HG03460 (cell line): Measurements from ENCODE around the gene WBP2.
"Not testable (repeated sequence)": the region's sequence is repeated elsewhere in the genome, so short reads cannot be mapped to it uniquely, and the experiment has no call there.

ENCODE experiments used
- ATAC-seq: cut with Tn5 transposase; IDR thresholded peaks from one replicate; pipeline ENCODE4 v1.9.1; 2021; ENCODE audit not compliant: unreplicated experiment

WBP2 gene

GRCh38 chr17:75868730-75869281, 13.7 kb upstream of the WBP2 start:
- not testable (repeated sequence) for ATAC-seq

- ATAC-seq, result not testable (repeated sequence)
Measured at GRCh38 chr17:75865404-75866188, 10.5 kb upstream of the WBP2 start.

GRCh38 chr17:75864887-75865286, 9.8 kb upstream of the WBP2 start:
- ATAC-seq, result peak; percentile 20

GRCh38 chr17:75864448-75864871, 9.3 kb upstream of the WBP2 start:
- peak; percentile 85 for ATAC-seq

- ATAC-seq, result no peak
Measured at GRCh38 chr17:75861927-75862317, 6.8 kb upstream of the WBP2 start.

GRCh38 chr17:75859358-75859757, 4.2 kb upstream of the WBP2 start:
- not testable (repeated sequence) for ATAC-seq

- peak; percentile 35 for ATAC-seq
Measured at GRCh38 chr17:75856062-75856756, 1.1 kb upstream of the WBP2 start.

GRCh38 chr17:75854881-75855309, 240 bp downstream of the WBP2 start:
- no peak for ATAC-seq

GRCh38 chr17:75854101-75854748, 910 bp downstream of the WBP2 start:
- ATAC-seq, result no peak

GRCh38 chr17:75853433-75853832, 1.7 kb downstream of the WBP2 start:
- ATAC-seq, result no peak

- not testable (repeated sequence) for ATAC-seq
Measured at GRCh38 chr17:75851693-75851991, 3.5 kb downstream of the WBP2 start.

- no peak for ATAC-seq
Measured at GRCh38 chr17:75850928-75851692, 4.0 kb downstream of the WBP2 start.

- ATAC-seq, result no peak
Measured at GRCh38 chr17:75849724-75850123, 5.4 kb downstream of the WBP2 start.

- no peak for ATAC-seq
Measured at GRCh38 chr17:75849279-75849646, 5.9 kb downstream of the WBP2 start.

GRCh38 chr17:75848523-75849278, 6.4 kb downstream of the WBP2 start:
- no peak for ATAC-seq

GRCh38 chr17:75847614-75848522, 7.3 kb downstream of the WBP2 start:
- no peak for ATAC-seq

GRCh38 chr17:75846692-75847613, 8.2 kb downstream of the WBP2 start:
- ATAC-seq, result no peak
